Kidney epithelial cell (primary cell): ENCODE data around the gene RUNX3. TPM values are rescaled to one million over a fixed set of nuclear protein-coding genes. Genes with fewer than 3 reads are reported as not detected.

Experiments
- DNase-seq: peaks from one replicate; pipeline ENCODE4 v3.0.0-alpha.2; 2010; ENCODE audit warnings: low read depth
- H3K27me3 ChIP-seq: 2 replicates; pipeline ENCODE4 v1.6.0; 2011; ENCODE audit warnings: low read length; ENCODE audit not compliant: control insufficient read depth, insufficient read depth
- H3K36me3 ChIP-seq: 2 replicates; pipeline ENCODE4 v1.5.1; 2011; ENCODE audit warnings: low read length; ENCODE audit not compliant: control insufficient read depth, insufficient read depth
- H3K4me3 ChIP-seq: 2 replicates; pipeline ENCODE4 v1.5.1; 2011; ENCODE audit warnings: low read depth, mild to moderate bottlenecking, control low read depth, low read length
- total RNA-seq: library from RNA; depleted of rRNA; stranded (reverse); fragments of >200 nt; gene quantifications from 2 replicates; pipeline ENCODE4 v1.2.3, GENCODE V29; 2015
- TF ChIP-seq, protein P1 (sequence below): IDR thresholded peaks from 2 replicates; pipeline ENCODE4 v1.5.1; 2011; ENCODE audit warnings: mild to moderate bottlenecking, moderate library complexity, low read length, control low read depth, inconsistent platforms; ENCODE audit not compliant: insufficient read depth, poor library complexity, severe bottlenecking

The RUNX3 gene
- total RNA-seq, 1 donor from 2014 or later = 0.38 TPM

DNA sequence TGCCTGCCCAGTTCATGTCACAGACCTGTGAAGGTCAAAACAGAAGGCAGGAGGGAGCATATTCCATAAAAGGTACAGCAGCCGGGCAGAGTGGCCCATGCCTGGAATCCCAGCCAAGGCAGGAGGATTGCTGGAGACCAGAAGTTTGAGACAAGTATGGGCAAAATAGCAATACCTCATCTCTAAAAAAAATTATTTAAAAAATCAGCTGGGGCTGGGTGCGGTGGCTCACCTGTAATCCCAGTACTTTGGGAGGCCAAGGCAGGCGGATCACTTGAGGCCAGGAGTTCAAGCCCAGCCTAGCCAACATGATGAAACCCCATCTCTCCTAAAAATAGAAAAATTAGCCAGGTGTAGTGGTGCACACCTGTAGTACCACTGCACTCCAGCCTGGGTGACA, 64.5 kb downstream of the RUNX3 start:
- no peaks in the 10 kb centered on the region for H3K36me3 ChIP-seq
- TF ChIP-seq, protein P1, sequence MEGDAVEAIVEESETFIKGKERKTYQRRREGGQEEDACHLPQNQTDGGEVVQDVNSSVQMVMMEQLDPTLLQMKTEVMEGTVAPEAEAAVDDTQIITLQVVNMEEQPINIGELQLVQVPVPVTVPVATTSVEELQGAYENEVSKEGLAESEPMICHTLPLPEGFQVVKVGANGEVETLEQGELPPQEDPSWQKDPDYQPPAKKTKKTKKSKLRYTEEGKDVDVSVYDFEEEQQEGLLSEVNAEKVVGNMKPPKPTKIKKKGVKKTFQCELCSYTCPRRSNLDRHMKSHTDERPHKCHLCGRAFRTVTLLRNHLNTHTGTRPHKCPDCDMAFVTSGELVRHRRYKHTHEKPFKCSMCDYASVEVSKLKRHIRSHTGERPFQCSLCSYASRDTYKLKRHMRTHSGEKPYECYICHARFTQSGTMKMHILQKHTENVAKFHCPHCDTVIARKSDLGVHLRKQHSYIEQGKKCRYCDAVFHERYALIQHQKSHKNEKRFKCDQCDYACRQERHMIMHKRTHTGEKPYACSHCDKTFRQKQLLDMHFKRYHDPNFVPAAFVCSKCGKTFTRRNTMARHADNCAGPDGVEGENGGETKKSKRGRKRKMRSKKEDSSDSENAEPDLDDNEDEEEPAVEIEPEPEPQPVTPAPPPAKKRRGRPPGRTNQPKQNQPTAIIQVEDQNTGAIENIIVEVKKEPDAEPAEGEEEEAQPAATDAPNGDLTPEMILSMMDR = no peak
- peaks cover 34% of the 10 kb centered on the region for H3K27me3 ChIP-seq
- no peak overlapping the region for H3K4me3 ChIP-seq
- no peak for DNase-seq

DNA sequence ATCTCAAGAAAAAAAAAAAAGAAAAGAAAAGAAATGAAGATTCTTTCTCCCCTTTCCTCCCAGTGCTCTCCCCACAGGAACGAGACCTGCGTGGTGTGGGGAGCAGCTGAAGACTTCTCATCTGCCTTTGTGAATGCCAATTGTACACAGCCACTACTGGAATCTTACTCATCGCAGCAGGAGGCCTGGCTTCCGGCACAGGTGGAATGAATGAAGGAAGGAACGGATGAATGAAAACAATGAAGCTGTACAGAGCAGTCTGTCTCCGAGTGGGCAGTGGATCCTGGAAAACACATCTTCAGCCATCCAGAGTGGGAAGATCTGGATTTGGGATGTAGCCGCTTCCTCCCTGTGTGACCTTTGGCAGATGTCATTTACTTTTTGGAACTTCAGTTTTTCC, 64.9 kb downstream of the RUNX3 start:
- no peaks in the 10 kb centered on the region for H3K36me3 ChIP-seq
- no peak overlapping the region for H3K4me3 ChIP-seq
- no peak for DNase-seq
- TF ChIP-seq, protein P1 = no peak
- peaks cover 34% of the 10 kb centered on the region for H3K27me3 ChIP-seq

DNA sequence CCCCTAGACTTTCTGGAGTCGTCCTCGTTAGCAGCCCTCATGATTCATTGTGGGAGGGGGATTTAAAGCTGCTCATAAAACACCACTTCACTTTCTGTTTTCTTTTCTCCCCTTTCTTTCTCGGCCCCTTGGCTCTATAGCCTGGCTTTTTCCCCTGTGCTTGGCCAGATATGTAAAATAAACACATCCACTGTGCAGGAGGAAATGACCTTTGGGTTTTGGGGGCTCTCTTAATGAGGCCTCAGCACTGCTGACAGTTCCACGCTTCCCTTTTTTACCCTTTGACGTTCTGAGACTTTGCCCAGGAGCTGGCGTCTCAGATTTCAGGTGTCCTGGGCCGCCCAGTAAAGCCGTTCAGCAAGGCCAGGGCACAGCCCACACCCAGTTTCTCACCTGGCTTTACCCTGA, 65.7 kb downstream of the RUNX3 start:
- Histone ChIP-seq H3K36me3 (no peaks in the 10 kb centered on the region), H3K27me3 (peaks cover 34% of the 10 kb centered on the region), H3K4me3 (no peak overlapping the region)
- no peak for DNase-seq
- TF ChIP-seq, protein P1 = no peak

DNA sequence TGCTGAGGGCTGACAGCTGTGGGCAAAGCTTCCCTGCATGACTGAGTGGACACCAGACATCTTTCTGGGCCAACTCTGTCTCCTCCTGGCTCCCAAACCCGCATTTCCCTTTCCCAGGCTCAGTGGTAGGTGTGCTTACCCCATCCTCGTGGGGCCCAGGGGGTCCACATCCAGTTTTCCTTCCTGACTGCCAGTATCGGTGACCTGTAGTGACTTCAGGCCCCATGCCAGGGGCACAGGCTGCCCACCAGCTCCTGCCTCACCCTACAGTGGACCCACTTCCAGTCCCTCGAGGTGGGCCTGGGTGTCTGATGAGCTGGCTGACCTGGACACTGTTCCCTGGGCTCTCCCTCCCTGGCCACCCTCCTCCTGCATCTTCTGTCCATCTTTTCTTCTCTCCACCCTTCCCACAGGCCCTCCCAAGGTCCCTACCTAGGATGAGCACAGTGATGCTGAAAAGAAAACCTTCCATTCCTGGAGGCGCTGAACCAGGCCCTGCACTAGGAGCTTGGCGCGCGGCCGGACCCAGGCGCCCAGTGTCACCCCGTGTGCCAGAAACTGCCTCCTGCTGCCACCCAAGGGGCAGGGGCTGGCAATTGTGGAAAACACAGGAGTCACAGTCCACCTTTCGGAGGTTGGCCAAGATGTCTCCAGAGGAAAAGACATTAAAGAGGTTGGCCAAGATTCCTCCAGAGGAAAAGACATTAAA, 67.1 kb downstream of the RUNX3 start:
- TF ChIP-seq, protein P1 = no peak
- H3K4me3 ChIP-seq = no peak overlapping the region
- no peaks in the 10 kb centered on the region for H3K36me3 ChIP-seq
- H3K27me3 ChIP-seq = peaks cover 33% of the 10 kb centered on the region
- no peak for DNase-seq

DNA sequence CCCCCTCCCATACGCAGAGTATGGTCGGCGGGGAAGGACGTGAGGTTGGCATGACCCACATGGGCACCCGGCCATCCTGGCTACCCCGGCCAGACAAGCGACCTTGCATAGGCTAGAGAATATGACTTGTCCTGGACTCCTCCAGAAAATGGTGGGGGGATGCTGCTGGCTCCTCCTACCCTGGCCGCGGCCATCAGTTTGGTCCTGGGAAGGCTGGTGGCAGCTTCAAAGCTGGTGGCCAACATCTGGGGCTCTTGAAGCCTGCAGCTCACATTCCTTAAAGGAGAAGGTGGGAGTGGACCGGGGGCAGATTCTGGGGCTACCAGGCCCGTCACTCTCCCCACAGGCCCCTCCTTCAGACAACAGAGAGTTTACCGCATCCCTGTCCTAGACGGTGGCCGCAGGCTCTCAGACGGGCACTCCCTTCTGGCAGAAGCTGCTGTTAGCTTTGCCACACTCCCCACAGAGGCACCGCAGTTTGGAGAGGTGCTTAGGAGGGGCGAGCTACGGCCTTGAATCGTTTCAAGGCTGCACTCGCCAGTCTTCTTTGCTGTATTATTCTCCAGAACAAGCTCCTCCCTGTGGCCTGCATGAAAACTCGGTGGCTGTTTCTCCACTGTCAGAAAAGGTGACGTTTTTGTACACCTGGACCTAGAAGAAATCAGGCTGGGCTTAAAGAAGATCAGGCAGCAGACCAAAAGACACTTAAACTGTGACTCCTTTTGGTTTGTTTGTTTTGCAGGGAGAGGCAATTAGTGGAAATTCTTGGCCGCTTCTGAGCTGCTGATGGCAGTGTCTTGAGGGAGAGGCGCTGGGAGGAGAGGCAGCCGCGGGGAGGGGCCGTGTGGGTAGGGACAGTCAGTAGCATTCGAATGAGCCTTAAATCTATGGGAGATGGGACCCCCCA, 68.0 kb downstream of the RUNX3 start:
- DNase-seq = no peak
- peaks cover 25% of the 10 kb centered on the region for H3K27me3 ChIP-seq

More for the DNA sequence above, 68.0 kb downstream of the RUNX3 start:
- H3K36me3 ChIP-seq = no peaks in the 10 kb centered on the region
- H3K4me3 ChIP-seq = no peak overlapping the region
- TF ChIP-seq, protein P1 = peak; percentile 24
